ENCODE data around the gene ECE1. TPM values are rescaled to one million over a fixed set of nuclear protein-coding genes. Genes with fewer than 3 reads are reported as not detected.

Gene ECE1
- total and polyA plus RNA-seq, 2 donors (not counting 3 experiments of a cell fraction or from before 2014, with no cell fraction given): 437 to 562 TPM

- Histone ChIP-seq H3K4me1 (ENCODE audit: control insufficient read depth, extremely low read depth, insufficient read depth, low read length) (peaks cover 75% of the 10 kb centered on the region), H3K9me1 (replicated peaks; ENCODE audit: control insufficient read depth, extremely low read depth, insufficient read depth, low read length) (no peaks in the 10 kb centered on the region), H4K20me1 (replicated peaks; ENCODE audit: control insufficient read depth, extremely low read depth, insufficient read depth, low read length) (no peaks in the 10 kb centered on the region), H3K9me3 (replicated peaks; ENCODE audit: control insufficient read depth, insufficient read depth, low read length) (no peaks in the 10 kb centered on the region), H3K9ac (replicated peaks; ENCODE audit: extremely low read depth, insufficient read depth, low read length) (peak overlapping the region; percentile 85), H2AFZ (ENCODE audit: low read depth, low read length) (no peak overlapping the region), H3K36me3 (ENCODE audit: control insufficient read depth in 2 of 2, extremely low read depth in 1 of 2, insufficient read depth in 2 of 2, low read length in 2 of 2) (peaks cover 4 to 9% of the 10 kb centered on the region in 2 experiments), H3K4me2 (ENCODE audit: insufficient read depth, low read length) (peak overlapping the region; percentile 86), H3K79me2 (ENCODE audit: control insufficient read depth, insufficient read depth, low read length) (peaks cover 53% of the 10 kb centered on the region), H3K27ac (ENCODE audit: insufficient read depth, low read depth, low read length) (peak overlapping the region; percentile 98), H3K27me3 (ENCODE audit: control insufficient read depth in 2 of 2, insufficient read depth in 2 of 2, low read length in 2 of 2) (no peaks in the 10 kb centered on the region), H3K4me3 (replicated peaks in 1 of 3; ENCODE audit: insufficient read depth in 1 of 3, low read depth in 1 of 3, low read length in 3 of 3) (peak overlapping the region in 2 of 3 experiments; percentile 50 to 68)
- TF ChIP-seq GATA2 (IDR thresholded peaks at IDR 0.05; ENCODE audit: insufficient read depth, insufficient read length, low read depth, low read length): no peak
- no peak for TF ChIP-seq MYC (IDR thresholded peaks at IDR 0.05; ENCODE audit: low read depth, low read length)
- TF ChIP-seq FOS (IDR thresholded peaks at IDR 0.05; ENCODE audit: borderline replicate concordance, insufficient read depth, low read length): no peak
- no peak for TF ChIP-seq EZH2 (IDR thresholded peaks at IDR 0.05; ENCODE audit: borderline replicate concordance, low read depth, low read length, severe bottlenecking)
- TF ChIP-seq JUN (IDR thresholded peaks at IDR 0.05; ENCODE audit: borderline replicate concordance, insufficient read depth, insufficient read length, low read depth): no peak
- no peak for TF ChIP-seq POLR2A (IDR thresholded peaks at IDR 0.05; ENCODE audit: low read depth, low read length)
- TF ChIP-seq POLR2AphosphoS5 (IDR thresholded peaks at IDR 0.05; ENCODE audit: insufficient read depth, low read depth, low read length): no peak
- TF ChIP-seq, protein P1, sequence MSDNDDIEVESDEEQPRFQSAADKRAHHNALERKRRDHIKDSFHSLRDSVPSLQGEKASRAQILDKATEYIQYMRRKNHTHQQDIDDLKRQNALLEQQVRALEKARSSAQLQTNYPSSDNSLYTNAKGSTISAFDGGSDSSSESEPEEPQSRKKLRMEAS (IDR thresholded peaks at IDR 0.05; ENCODE audit: insufficient read depth, insufficient read length): no peak
- TF ChIP-seq, protein P2, sequence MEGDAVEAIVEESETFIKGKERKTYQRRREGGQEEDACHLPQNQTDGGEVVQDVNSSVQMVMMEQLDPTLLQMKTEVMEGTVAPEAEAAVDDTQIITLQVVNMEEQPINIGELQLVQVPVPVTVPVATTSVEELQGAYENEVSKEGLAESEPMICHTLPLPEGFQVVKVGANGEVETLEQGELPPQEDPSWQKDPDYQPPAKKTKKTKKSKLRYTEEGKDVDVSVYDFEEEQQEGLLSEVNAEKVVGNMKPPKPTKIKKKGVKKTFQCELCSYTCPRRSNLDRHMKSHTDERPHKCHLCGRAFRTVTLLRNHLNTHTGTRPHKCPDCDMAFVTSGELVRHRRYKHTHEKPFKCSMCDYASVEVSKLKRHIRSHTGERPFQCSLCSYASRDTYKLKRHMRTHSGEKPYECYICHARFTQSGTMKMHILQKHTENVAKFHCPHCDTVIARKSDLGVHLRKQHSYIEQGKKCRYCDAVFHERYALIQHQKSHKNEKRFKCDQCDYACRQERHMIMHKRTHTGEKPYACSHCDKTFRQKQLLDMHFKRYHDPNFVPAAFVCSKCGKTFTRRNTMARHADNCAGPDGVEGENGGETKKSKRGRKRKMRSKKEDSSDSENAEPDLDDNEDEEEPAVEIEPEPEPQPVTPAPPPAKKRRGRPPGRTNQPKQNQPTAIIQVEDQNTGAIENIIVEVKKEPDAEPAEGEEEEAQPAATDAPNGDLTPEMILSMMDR (IDR thresholded peaks at IDR 0.05; ENCODE audit: extremely low read depth in 1 of 2, insufficient read depth in 1 of 2, low read depth in 1 of 2, low read length in 2 of 2): no peak
- intact Hi-C loops (cut with micrococcal nuclease) (no loop called here), dilution Hi-C loops (cut with MboI; ENCODE audit: extremely low pct_ligation_motif_present, low sequenced_read_pairs) (no loop called here)
- FAIRE-seq (no peak), DNase-seq (ENCODE audit: low read depth, low spot score) (peak; percentile 43)
- ChIA-PET CTCF (interaction anchor here (0.7 to 6.1 kb wide), 13 partner anchors 7 to 93 kb away, joined by 3 to 117 read pairs (median 4); no protein-coding TSS in a partner anchor), POLR2A (interaction anchor here (1.4 kb wide), 1 partner anchor 47 kb away, joined by 4 read pairs; no protein-coding TSS in a partner anchor)
- no TSS peak for BruUV-seq (replicated peaks)
Observed at GRCh38 chr1:21277180-21277579, 13.1 kb downstream of the ECE1 start.
